Skeletal muscle tissue (tissue), 4 donors: Measurements from ENCODE around the gene SLC9A7. TPM values are rescaled to one million over a fixed set of nuclear protein-coding genes. Genes with fewer than 3 reads are reported as not detected.

Experiments used
- H3K27ac ChIP-seq: one replicate; pipeline ENCODE4 v1.7.0; 2013; ENCODE audit warnings: mild to moderate bottlenecking, low read depth, low read length, inconsistent platforms
- H3K27me3 ChIP-seq, 3 donors: one replicate each; pipeline ENCODE4 v1.7.0; 2013; ENCODE audit warnings: low read length in 3 of 3; ENCODE audit not compliant: control insufficient read depth in 3 of 3, insufficient read depth in 3 of 3
- H3K36me3 ChIP-seq, 3 donors: one replicate each; pipeline ENCODE4 v1.7.0; 2013; ENCODE audit warnings: low read length in 3 of 3; ENCODE audit not compliant: control insufficient read depth in 3 of 3, insufficient read depth in 3 of 3
- H3K4me1 ChIP-seq, 3 donors: one replicate each; pipeline ENCODE4 v1.7.0; 2013; ENCODE audit warnings: low read length in 3 of 3, mild to moderate bottlenecking in 3 of 3; ENCODE audit not compliant: control insufficient read depth in 3 of 3, insufficient read depth in 3 of 3
- H3K4me3 ChIP-seq, 3 donors: one replicate each; pipeline ENCODE4 v1.7.0; 2013; ENCODE audit warnings: low read length in 3 of 3
- H3K9ac ChIP-seq, 3 donors: one replicate each; pipeline ENCODE4 v1.7.0; 2013; ENCODE audit warnings: low read length in 3 of 3, mild to moderate bottlenecking in 3 of 3, moderate library complexity in 2 of 3, low read depth in 1 of 3
- H3K9me3 ChIP-seq, 3 donors: one replicate each; pipeline ENCODE4 v1.7.0; 2013; ENCODE audit warnings: low read length in 3 of 3; ENCODE audit not compliant: control insufficient read depth in 3 of 3
- total RNA-seq: library from RNA; depleted of rRNA; stranded (reverse); fragments of >200 nt; gene quantifications from one replicate; pipeline ENCODE4 v1.2.3, GENCODE V29; 2014
- donor health status: Osteomylitis.

SLC9A7 gene
- total RNA-seq, 1 donor from 2014 or later, result 13.0 TPM

DNA sequence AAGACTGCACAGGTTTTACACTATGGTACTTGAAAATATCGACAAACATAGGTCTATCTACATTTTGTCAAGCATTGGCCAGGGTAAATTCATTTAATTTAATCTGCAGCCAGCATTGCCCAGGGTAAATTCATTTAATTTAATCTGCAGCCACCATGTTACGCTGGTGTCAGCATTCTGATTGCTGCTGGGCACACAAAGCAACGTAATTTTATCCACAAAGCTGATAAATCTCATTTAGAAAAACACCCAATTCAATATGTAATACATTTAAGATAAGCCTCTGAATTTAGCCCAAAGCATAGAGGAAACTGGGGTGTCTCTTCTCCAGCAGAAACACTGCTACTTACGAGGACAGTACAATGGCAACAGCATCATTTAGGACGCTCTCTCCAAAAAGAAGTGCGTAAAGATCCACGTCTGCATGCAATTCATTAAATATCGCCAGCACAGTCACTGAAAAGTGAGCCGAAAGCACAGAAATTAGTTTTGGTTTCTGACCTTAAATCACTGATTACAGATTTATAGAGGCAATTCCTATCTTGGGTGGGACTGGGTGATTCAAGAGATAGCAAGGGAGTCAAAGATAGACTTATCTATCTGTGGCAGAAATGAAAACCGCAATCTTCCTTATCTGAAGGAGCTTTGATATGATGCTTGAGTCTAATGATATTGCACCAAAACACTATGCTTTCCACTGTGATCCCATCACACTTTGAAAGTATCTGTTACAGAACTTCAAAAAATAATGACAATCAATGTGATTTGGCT is 96.5 kb downstream of the SLC9A7 start:
- Histone ChIP-seq H3K9ac (no peak overlapping the region), H3K9me3 (no peaks in the 10 kb centered on the region), H3K27me3 (no peaks in the 10 kb centered on the region), H3K27ac (no peak overlapping the region), H3K36me3 (no peaks in the 10 kb centered on the region), H3K4me3 (no peak overlapping the region), H3K4me1 (no peaks in the 10 kb centered on the region)

DNA sequence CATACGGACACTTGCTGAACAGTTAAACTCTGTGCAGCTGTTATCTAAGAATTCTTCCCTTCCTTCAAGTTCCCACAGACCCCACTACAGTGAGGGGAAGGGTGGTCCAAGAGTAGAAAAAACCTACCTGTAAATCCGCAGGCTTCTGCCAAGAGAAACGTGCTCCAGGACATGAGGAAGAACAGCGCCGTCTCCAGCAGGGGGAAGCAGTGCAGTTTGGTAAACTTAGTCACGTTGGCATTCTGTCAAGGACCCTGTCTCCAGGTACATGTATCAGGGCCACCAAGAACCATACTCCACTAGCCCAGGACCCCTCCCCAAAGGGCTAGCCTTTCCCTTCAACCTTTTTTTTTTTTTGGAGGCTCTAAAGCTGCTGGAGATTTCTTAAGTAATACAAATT is 105.4 kb downstream of the SLC9A7 start:
- Histone ChIP-seq H3K4me1 (peaks cover 0 to 11% (median 6%) of the 10 kb centered on the region in 3 donors), H3K4me3 (no peak overlapping the region), H3K36me3 (no peaks in the 10 kb centered on the region), H3K9ac (no peak overlapping the region), H3K9me3 (no peaks in the 10 kb centered on the region), H3K27me3 (no peaks in the 10 kb centered on the region), H3K27ac (no peak overlapping the region)

DNA sequence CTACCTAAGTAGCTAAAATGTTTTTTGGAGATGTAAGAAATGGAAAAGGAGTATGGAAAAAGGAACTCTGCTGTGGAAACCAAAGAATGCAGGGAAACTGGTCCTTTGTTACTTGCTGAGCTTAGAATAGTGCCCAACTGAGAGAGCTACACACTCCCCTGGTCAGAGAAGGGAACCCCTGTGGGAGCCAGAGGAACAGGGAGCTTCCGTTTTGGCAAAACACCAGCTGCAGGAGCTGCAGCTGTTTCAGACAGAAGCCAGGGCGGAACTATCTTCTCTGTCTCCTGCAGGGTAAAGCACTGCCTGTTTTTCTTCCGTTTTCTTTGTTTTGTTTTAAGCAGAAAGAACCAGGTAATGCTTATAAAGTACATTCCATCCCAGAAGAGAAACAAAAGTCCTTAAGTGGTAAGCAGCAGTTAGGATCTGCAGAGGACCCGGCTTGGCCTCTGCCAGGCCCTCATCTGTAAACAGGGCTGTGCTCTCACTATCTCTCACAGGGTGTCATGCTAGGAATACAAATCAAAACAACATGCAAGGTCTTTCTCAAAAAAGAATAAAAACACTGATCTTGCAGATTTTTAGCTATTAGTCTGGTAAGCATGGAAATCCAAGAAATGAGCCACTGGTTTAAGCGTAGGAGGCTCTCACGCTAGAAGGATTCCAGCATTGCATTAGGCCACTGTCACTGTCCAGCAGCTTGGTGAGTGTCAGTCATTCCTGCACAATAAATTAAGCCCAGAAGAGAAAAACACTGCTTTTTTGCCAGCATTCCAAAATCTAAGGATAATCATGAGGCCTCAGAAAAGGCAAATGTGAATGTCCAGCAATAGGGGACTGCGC is 109.3 kb downstream of the SLC9A7 start:
- Histone ChIP-seq H3K4me1 (peaks cover 0 to 11% (median 6%) of the 10 kb centered on the region in 3 donors), H3K27ac (no peak overlapping the region), H3K4me3 (no peak overlapping the region), H3K9me3 (no peaks in the 10 kb centered on the region), H3K36me3 (peaks cover 0 to 2% (median 0%) of the 10 kb centered on the region in 3 donors), H3K27me3 (no peaks in the 10 kb centered on the region), H3K9ac (peak overlapping the region in 1 of 3 donors; percentile 45)

DNA sequence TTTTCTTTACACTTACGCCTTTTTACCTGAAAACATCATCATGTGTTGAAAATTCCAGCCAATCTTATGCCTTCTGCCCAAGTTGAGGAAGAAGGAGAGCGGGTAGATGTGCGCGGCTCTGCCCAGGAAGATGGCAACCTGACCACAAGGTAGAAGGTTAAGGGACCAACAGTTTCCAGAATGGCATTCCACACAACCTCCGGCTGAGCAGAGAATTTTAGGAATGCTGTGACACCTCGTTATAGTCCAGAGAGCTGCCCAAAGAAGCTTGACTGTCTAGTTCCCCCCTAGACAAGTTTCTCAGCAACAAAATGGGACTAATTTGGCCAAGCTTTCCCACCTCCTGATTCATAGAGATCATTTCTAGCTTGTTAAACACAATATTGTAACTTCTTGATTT is 110.3 kb downstream of the SLC9A7 start:
- H3K4me1 ChIP-seq, result peaks cover 0 to 11% (median 6%) of the 10 kb centered on the region in 3 donors
- H3K27ac ChIP-seq, result no peak overlapping the region
- H3K9me3 ChIP-seq, result no peaks in the 10 kb centered on the region
- peaks cover 0 to 2% (median 0%) of the 10 kb centered on the region in 3 donors for H3K36me3 ChIP-seq
- no peak overlapping the region for H3K9ac ChIP-seq
- no peaks in the 10 kb centered on the region for H3K27me3 ChIP-seq
- no peak overlapping the region for H3K4me3 ChIP-seq

DNA sequence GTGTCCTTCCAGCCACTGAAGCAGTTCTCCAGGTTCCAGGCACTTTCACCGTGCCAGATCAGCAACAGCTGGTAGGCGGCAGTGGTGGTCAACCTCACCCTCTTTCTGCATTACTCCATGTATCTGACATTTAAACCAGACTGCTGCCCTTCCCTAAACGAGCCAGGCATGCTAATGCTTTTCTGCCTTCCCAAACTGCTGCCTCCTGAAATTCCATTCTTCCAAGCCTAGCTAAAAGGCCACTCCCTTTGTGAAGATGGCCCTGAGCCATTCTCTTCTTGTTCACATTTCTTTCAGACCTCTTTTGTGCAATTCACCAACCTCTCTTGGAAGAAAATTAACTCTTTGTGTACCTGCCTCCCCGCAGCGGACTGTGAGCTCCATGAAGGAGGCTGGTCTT is 111.7 kb downstream of the SLC9A7 start:
- H3K4me1 ChIP-seq, result peaks cover 0 to 11% (median 6%) of the 10 kb centered on the region in 3 donors
- no peak overlapping the region for H3K27ac ChIP-seq
- H3K9me3 ChIP-seq, result no peaks in the 10 kb centered on the region
- H3K36me3 ChIP-seq, result peaks cover 0 to 2% (median 0%) of the 10 kb centered on the region in 3 donors
- no peak overlapping the region for H3K4me3 ChIP-seq
- no peak overlapping the region for H3K9ac ChIP-seq
- H3K27me3 ChIP-seq, result no peaks in the 10 kb centered on the region

DNA sequence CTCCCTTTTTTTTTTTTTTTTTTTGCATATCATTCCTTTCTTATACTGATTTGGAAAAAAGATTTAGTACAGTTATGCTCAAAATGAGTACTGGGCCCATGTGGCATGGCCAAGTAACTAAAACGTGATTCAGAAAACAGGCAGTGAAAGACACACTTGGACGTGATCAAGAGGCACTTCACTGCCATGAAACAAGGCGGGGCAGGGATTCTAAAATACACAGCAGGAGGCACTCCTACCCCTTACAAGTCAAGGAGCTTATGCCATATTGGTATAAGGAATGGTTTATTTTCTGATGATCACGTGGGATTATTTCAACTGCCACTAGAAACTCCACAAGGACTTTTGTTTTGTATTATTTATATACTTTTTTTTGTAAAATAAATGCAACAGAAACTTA is 113.3 kb downstream of the SLC9A7 start:
- no peaks in the 10 kb centered on the region for H3K9me3 ChIP-seq
- no peaks in the 10 kb centered on the region for H3K27me3 ChIP-seq
- no peak overlapping the region for H3K4me3 ChIP-seq
- no peak overlapping the region for H3K9ac ChIP-seq
- peaks cover 0 to 11% (median 6%) of the 10 kb centered on the region in 3 donors for H3K4me1 ChIP-seq
- peaks cover 0 to 2% (median 0%) of the 10 kb centered on the region in 3 donors for H3K36me3 ChIP-seq
- no peak overlapping the region for H3K27ac ChIP-seq

DNA sequence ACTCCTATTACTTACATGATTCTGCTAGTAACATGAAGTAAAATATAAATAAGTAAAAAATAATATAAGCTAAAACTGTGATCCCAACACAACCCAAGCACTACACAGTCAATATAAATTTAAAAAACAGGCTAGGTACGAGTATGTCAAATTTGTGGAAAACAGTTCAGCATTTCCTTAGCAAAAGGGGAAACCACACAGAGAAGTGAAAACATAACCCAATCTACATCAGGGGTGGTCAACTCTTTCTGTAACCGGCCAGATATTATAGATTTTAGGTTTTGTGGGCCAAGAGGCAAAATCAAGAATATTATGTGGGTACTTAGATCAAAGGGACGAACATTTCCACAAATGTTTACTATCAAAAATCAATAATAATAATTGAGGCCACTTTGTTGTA is 115.3 kb downstream of the SLC9A7 start:
- H3K4me1 ChIP-seq, result no peaks in the 10 kb centered on the region
- no peaks in the 10 kb centered on the region for H3K27me3 ChIP-seq
- H3K27ac ChIP-seq, result no peak overlapping the region
- no peak overlapping the region for H3K9ac ChIP-seq
- H3K36me3 ChIP-seq, result peaks cover 0 to 2% (median 0%) of the 10 kb centered on the region in 3 donors
- no peak overlapping the region for H3K4me3 ChIP-seq
- no peaks in the 10 kb centered on the region for H3K9me3 ChIP-seq

DNA sequence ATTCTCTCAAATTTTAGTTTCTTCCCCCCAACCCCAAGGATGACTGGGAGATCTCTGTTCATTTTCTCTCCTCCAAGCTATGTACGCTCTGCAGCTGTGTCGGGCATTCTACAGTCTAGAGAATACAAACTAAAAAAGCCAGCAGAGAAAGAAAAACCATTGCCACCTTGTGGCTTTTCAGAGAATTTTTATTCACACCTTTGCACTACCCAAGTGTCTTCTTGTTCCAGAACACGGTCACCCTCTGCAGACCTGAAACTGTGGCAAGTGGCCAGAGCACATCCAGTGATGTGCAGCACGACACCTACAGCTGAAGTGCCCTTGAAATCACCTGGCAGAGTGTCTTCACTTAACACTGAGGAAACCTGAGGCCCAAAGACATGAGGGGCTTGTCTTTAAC is 116.8 kb downstream of the SLC9A7 start:
- Histone ChIP-seq H3K27me3 (no peaks in the 10 kb centered on the region), H3K4me1 (peaks cover 0 to 2% (median 0%) of the 10 kb centered on the region in 3 donors), H3K27ac (no peak overlapping the region), H3K9ac (no peak overlapping the region), H3K4me3 (no peak overlapping the region), H3K9me3 (no peaks in the 10 kb centered on the region), H3K36me3 (peaks cover 0 to 2% (median 0%) of the 10 kb centered on the region in 3 donors)

DNA sequence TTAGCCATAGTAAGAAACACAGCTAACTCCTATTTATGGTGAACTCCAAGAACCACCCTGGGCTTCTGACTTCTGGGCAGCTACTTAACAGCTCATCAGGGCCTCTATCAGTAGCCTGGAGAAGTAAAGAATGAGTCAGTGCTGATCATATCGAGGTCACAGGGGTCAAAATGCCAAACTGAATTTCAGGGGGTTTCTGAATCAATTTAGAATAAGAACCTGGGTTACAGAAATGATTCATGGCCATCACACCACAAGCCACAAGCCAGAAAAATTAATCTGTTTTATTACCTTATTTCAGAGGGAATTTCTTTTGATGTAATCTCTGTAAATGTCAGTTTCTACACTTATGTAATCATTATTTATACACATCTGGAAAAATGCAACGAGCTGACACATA is 121.0 kb downstream of the SLC9A7 start:
- Histone ChIP-seq H3K27ac (no peak overlapping the region), H3K9ac (no peak overlapping the region), H3K4me3 (no peak overlapping the region), H3K4me1 (peaks cover 0 to 2% (median 0%) of the 10 kb centered on the region in 3 donors), H3K27me3 (peaks cover 0 to 2% (median 0%) of the 10 kb centered on the region in 3 donors), H3K9me3 (no peaks in the 10 kb centered on the region), H3K36me3 (no peaks in the 10 kb centered on the region)

DNA sequence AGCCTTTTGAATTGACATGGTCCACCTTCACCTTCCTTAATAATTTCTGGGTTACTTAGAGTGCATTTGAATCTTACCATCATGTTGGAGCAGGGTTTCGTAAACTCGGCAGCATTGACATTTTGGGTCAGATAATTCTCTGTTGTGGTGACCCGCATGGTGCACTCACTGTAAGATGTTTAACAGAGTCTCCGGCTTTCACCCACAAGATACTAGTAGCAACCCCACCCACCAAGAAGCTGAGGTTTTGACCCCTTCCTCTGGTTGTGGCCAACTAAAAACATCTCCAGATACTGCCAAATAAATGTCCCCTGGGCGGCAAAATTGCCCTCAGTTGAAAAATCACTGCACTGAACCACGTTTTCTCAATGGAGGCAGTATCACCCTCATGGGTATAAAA is 122.7 kb downstream of the SLC9A7 start:
- no peak overlapping the region for H3K27ac ChIP-seq
- no peaks in the 10 kb centered on the region for H3K36me3 ChIP-seq
- no peaks in the 10 kb centered on the region for H3K9me3 ChIP-seq
- peaks cover 0 to 2% (median 0%) of the 10 kb centered on the region in 3 donors for H3K4me1 ChIP-seq
- no peak overlapping the region for H3K9ac ChIP-seq
- peaks cover 0 to 2% (median 0%) of the 10 kb centered on the region in 3 donors for H3K27me3 ChIP-seq
- H3K4me3 ChIP-seq, result no peak overlapping the region
